Activated CD8-positive, alpha-beta memory T cell treated with anti-CD3 and anti-CD28 coated beads, Interleukin-2, amount 10 ng/mL, durations not matched to agents 7 days and 5 days (primary cell): ENCODE measurements around the gene ARID4B. TPM values are rescaled to one million over a fixed set of nuclear protein-coding genes. Genes with fewer than 3 reads are reported as not detected.
A peak's percentile ranks its signal among the peaks of the same experiment; 100 is the strongest.

ENCODE experiments used
- ATAC-seq: fragments of 150-1000 bp; cut with Tn5 transposase; one replicate; pipeline ENCODE4 v1.10.0; 2021; ENCODE audit warnings: moderate library complexity
- CTCF ChIA-PET: fragments of 350-600 bp; sonication (Branson Sonifier 250); formaldehyde crosslinking; loops from one replicate; lab custom pipeline; 2021; ENCODE audit warnings: antibody characterized with exemption; lab: Charles Lee
- DNase-seq: peaks from one replicate; pipeline ENCODE4 v3.0.0-alpha.2; 2020
- H3K27ac Mint-ChIP-seq: one replicate; pipeline ENCODE4 v1.8.0; 2021; ENCODE audit warnings: mild to moderate bottlenecking, mixed read lengths
- H3K27me3 Mint-ChIP-seq: one replicate; pipeline ENCODE4 v1.8.0; 2021; ENCODE audit warnings: mixed read lengths
- H3K36me3 Mint-ChIP-seq: one replicate; pipeline ENCODE4 v1.8.0; 2021; ENCODE audit warnings: mild to moderate bottlenecking, mixed read lengths
- H3K4me1 Mint-ChIP-seq: one replicate; pipeline ENCODE4 v1.8.0; 2021; ENCODE audit warnings: mixed read lengths
- H3K4me3 Mint-ChIP-seq: one replicate; pipeline ENCODE4 v1.8.0; 2021; ENCODE audit warnings: mild to moderate bottlenecking, moderate library complexity, mixed read lengths
- H3K9me3 Mint-ChIP-seq: one replicate; pipeline ENCODE4 v1.8.0; 2022; ENCODE audit warnings: low read depth, mixed read lengths
- total RNA-seq, 2 experiments: library from RNA; stranded (reverse); gene quantifications; one replicate each; pipeline ENCODE4 v1.2.3, GENCODE V29; 2021

Gene ARID4B
- total RNA-seq, 2 experiments from 2014 or later: 43.3 to 61.0 TPM

DNA sequence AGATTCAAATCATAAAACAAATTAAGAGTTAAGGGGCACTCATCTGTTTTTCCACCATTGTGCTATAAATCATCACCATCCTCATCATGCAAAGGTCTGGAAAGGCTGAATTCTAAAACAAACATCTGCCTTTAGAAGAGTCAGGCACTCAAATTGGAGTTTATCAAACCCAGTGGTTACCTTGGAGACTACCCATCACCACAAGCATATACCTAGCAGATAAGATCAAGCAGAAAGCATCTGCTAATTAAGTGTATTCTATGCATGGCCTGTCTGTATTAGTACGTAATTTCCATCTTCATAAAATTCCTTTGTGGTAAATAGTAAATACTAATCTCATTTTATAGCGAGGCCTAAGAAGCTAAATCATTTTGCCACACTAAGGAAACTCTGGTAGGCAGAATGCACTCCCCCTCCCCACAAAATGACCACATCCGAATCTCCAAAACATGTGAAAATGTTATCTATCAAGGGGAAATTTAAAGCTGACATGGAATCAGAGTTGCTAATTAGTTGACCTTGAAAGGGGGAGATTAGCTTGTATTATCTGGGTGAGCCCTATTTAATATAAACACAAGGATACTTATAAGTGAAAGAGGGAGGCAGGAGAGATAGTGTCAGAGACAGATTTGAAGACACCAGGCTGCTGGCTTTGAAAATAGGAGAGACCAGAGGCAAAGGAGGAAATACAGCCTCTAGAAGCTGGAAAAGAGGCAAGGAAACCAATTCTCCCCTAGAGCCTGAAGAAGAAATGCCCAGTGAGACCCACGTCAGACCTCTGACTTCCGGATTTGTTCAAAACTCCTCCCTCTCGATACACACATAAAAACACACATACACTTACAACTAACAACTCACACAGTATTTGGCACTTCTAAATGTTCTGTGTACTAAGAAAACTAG lies 23.2 kb downstream of the ARID4B start:
- H3K4me1 Mint-ChIP-seq: peaks cover 31% of the 10 kb centered on the region
- no peak for DNase-seq
- CTCF ChIA-PET: interaction anchor here (1.2 to 2.1 kb wide), 2 partner anchors 9 to 21 kb away, joined by 4 to 5 read pairs; no protein-coding TSS in a partner anchor
- peaks cover 12% of the 10 kb centered on the region for H3K36me3 Mint-ChIP-seq
- H3K27ac Mint-ChIP-seq: peak overlapping the region; percentile 75
- peak; percentile 77 for ATAC-seq
- H3K9me3 Mint-ChIP-seq: no peaks in the 10 kb centered on the region
- H3K4me3 Mint-ChIP-seq: no peak overlapping the region
- no peaks in the 10 kb centered on the region for H3K27me3 Mint-ChIP-seq

DNA sequence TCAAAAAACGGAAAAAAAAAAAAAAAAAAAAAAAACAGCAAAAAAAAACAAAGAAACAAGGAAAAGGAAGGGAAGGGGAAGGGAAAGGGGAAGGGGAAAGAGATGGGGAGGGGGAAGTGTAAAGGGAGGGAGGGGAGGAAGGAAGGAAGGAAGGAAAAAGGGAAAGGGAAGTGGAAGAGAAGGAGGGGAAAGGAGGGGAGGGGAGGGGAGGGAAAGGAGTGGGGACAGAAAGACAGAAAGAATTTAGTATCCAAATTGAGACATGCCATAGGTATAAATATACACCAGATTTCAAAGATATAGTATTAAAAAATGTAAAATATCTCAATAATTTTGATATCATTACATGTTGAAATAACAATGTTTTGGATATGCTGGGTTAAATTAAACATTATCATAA lies 25.8 kb downstream of the ARID4B start:
- Mint-ChIP-seq H3K27me3 (no peaks in the 10 kb centered on the region), H3K36me3 (peaks cover 8% of the 10 kb centered on the region), H3K27ac (no peak overlapping the region), H3K4me3 (no peak overlapping the region), H3K9me3 (no peaks in the 10 kb centered on the region), H3K4me1 (peaks cover 51% of the 10 kb centered on the region)
- CTCF ChIA-PET: no interaction called here
- DNase-seq (no peak), ATAC-seq (no peak)

DNA sequence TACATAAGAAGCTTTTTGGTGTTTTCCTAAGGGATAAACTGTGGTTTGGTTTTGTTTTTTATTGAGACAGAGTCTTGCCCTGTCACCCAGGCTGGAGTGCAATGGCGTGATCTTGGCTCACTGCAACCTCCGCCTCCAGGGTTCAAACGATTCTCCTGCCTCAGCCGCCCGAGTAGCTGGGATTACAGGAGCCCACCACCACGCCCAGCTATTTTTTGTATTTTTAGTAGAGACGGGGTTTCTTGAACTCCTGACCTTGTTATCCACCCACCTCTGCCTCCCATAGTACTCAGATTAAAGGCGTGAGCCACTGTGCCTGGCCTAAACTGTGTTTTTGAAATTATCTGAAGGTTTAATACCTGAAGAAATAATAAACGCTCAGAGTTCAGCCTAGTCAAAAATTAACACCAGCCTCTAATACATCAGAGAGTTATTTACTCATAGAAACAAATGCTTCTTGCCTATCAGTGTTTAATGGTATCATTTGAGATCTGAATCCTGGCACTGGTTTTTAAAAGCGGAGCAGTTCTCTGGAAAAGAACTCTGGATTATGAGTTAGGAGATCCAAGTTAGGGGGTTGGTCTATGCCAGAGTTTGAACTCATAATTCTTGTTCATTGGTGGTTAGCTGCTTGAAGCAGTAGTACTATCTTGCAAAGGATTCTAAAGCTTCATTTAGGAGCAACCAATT lies 28.7 kb downstream of the ARID4B start:
- DNase-seq (no peak), ATAC-seq (no peak)
- peaks cover 45% of the 10 kb centered on the region for H3K4me1 Mint-ChIP-seq
- no peaks in the 10 kb centered on the region for H3K9me3 Mint-ChIP-seq
- H3K4me3 Mint-ChIP-seq: no peak overlapping the region
- CTCF ChIA-PET: interaction anchor here (1.2 to 1.6 kb wide), 2 partner anchors 118 to 205 kb away, joined by 3 read pairs; partner anchors contain the start of gene B3GALNT2
- H3K27ac Mint-ChIP-seq: no peak overlapping the region
- H3K36me3 Mint-ChIP-seq: peaks cover 8% of the 10 kb centered on the region
- H3K27me3 Mint-ChIP-seq: no peaks in the 10 kb centered on the region

DNA sequence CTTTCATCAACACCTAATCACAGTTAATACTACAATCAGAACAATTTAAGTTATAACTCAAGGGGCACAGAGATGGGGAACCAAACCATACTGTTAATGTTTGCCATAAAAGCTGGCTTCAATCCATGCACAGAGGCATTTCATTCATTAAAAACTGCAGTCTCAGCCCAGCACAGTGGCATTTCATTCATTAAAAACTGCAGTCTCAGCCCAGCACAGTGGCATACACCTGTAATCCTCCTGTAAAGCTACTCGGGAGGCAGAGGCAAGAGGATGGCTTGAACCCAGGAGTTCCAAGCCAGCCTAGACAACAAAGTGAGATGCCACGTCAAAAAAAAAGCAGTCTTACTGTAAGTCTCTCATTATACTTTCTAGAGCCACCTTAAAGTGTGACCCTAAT lies 29.2 kb downstream of the ARID4B start:
- H3K27me3 Mint-ChIP-seq: no peaks in the 10 kb centered on the region
- peaks cover 43% of the 10 kb centered on the region for H3K4me1 Mint-ChIP-seq
- DNase-seq (no peak), ATAC-seq (no peak)
- H3K36me3 Mint-ChIP-seq: peaks cover 7% of the 10 kb centered on the region
- CTCF ChIA-PET: interaction anchor here (1.6 kb wide), 1 partner anchor 206 kb away, joined by 3 read pairs; the partner anchor contains the start of gene B3GALNT2
- H3K9me3 Mint-ChIP-seq: no peaks in the 10 kb centered on the region
- no peak overlapping the region for H3K4me3 Mint-ChIP-seq
- H3K27ac Mint-ChIP-seq: no peak overlapping the region

DNA sequence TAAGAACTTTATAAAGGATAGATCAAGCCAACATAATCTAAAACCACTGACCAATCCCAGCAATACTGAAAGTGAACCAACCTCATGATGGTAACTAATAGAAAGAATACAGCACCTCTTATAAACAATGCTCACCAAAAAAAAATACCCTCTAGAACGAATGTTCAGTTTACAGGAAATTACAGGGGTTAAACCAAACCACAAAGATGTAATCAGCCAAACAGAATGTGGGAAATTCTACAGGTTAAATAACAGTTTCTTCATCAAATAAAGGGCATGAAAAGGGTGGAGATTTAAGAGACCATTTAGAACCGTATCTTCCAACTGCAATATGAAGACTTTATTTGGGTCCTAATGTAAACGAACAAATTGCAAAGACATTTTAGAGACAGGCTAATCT lies 30.4 kb downstream of the ARID4B start:
- Mint-ChIP-seq H3K27ac (peak overlapping the region; percentile 82), H3K9me3 (no peaks in the 10 kb centered on the region), H3K4me3 (peak overlapping the region; percentile 43), H3K36me3 (peaks cover 7% of the 10 kb centered on the region), H3K4me1 (peaks cover 43% of the 10 kb centered on the region), H3K27me3 (no peaks in the 10 kb centered on the region)
- peak; percentile 93 for ATAC-seq
- CTCF ChIA-PET: no interaction called here
- DNase-seq: no peak

DNA sequence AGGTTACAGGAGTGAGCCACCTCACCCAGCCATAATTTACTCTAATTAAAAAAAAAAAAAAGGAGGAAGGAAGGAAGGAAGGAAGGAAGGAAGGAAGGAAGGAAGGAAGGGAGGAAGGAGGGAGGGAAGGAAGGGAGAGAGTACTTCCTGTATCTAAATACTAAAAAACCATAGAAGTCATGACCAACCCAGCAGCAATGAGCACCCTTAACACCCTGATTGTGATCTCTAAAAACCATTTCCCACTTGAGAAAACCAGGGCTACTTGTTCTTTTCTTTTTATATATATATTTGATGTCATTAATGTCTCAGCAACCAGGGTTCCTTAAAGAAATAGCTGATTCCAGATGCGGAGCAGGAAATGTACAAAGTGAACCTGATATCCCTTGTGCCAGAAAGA lies 31.2 kb downstream of the ARID4B start:
- CTCF ChIA-PET: interaction anchor here (1.3 to 1.5 kb wide), 2 partner anchors 38 to 55 kb away, joined by 3 read pairs; no protein-coding TSS in a partner anchor
- Mint-ChIP-seq H3K4me3 (no peak overlapping the region), H3K27me3 (no peaks in the 10 kb centered on the region), H3K4me1 (peaks cover 42% of the 10 kb centered on the region), H3K9me3 (no peaks in the 10 kb centered on the region), H3K36me3 (peaks cover 7% of the 10 kb centered on the region), H3K27ac (peak overlapping the region; percentile 82)
- ATAC-seq: no peak
- DNase-seq: no peak

DNA sequence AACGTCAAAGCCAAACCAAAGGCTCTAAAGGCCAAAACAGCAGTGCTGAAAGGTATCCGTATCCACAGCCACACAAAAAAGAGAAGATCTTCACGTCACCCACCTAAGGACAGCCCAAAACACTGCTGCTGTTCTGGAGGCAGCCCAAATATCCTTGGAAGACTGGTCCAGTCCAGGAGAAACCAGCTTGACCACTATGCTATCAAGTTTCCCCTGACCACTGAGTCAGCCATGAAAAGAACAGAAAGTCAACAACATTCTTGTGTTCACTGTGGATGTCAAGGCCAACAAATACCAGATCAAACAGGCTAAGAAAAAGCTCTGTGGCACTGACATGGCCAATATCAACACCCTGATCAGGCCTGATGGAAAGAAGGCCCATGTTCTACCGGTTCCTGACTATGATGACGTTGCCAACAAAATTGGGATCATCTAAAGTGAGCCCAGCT lies 32.1 kb downstream of the ARID4B start:
- H3K36me3 Mint-ChIP-seq: peaks cover 7% of the 10 kb centered on the region
- peaks cover 44% of the 10 kb centered on the region for H3K4me1 Mint-ChIP-seq
- CTCF ChIA-PET: interaction anchor here (1.1 to 1.5 kb wide), 3 partner anchors 37 to 55 kb away, joined by 3 to 4 read pairs (median 3); no protein-coding TSS in a partner anchor
- no peak overlapping the region for H3K27ac Mint-ChIP-seq
- ATAC-seq (no peak), DNase-seq (no peak)
- H3K9me3 Mint-ChIP-seq: no peaks in the 10 kb centered on the region
- no peaks in the 10 kb centered on the region for H3K27me3 Mint-ChIP-seq
- H3K4me3 Mint-ChIP-seq: no peak overlapping the region

DNA sequence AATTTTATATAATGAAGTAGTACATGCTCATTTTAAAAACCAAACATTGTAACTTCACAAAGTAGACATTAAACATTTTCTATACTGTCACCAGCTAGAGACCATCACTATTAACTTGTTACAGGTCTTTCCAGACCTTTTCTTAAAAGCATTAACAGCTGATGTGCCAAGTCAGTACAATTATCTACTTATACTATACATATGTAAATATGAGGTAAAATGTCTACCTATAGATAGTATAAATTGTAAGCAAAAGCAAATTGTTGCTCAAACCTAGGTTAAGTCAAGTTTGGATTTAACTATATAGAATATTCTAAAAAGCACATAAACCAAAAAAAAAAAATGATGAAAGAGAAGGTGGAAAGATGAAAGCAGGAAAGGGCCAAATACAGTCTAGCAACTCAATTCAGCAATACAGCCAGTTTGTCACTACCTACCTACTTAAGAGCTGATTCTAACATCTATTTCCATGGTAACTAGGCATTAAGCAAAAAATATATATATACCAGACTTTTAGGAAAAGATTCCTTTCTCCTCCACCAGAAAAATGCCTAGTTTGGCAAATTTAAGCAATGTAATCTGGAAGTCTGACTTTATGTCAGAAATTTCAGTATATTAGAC lies 34.5 kb downstream of the ARID4B start:
- peaks cover 10% of the 10 kb centered on the region for H3K36me3 Mint-ChIP-seq
- CTCF ChIA-PET: no interaction called here
- no peaks in the 10 kb centered on the region for H3K27me3 Mint-ChIP-seq
- peaks cover 41% of the 10 kb centered on the region for H3K4me1 Mint-ChIP-seq
- no peak for ATAC-seq
- no peak overlapping the region for H3K4me3 Mint-ChIP-seq
- H3K27ac Mint-ChIP-seq: no peak overlapping the region
- no peak for DNase-seq
- no peaks in the 10 kb centered on the region for H3K9me3 Mint-ChIP-seq

DNA sequence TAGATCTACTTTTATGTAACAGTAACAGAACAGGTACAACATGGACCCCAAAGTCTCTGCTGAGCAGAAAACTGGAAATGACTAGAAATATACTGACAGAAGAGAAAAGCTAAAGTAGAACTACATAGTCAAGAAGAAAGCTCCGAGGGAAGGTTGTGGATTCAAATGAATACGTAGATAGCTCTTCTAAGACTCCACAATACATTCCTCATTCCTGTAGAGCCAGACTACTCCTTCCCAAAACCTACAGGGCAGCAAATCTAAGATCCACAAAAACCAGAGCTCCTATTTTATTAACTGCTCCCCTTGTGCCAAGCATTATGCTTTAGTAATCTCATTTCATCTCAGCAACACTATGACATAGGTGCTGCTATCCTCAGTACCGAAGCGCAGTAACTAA lies 35.2 kb downstream of the ARID4B start:
- Mint-ChIP-seq H3K4me1 (peaks cover 40% of the 10 kb centered on the region), H3K36me3 (peaks cover 12% of the 10 kb centered on the region), H3K9me3 (no peaks in the 10 kb centered on the region), H3K27ac (no peak overlapping the region), H3K4me3 (no peak overlapping the region), H3K27me3 (no peaks in the 10 kb centered on the region)
- CTCF ChIA-PET: no interaction called here
- ATAC-seq (no peak), DNase-seq (no peak)

DNA sequence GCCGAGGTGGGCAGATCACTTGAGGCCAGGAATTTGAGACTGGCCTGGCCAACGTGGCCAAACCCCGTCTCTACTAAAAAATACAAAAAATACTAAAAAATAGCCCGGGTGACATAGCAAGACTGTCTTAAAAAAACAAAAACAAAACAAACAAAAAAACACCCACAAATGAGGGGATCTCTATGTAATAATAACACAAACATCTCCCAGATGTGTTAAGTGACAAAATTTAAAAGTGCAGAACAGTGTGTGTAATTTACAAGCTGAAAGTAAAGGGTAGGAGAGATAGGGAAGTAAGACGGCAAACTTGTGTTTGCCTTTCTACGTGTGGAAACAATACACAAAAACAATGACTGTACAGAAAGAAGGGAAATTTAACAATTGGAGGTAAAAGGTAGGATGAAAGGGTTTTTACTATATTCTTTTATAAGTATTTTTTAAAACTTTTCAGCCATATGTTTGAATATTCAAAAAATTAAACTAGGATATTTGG lies 36.3 kb downstream of the ARID4B start:
- Mint-ChIP-seq H3K27me3 (no peaks in the 10 kb centered on the region), H3K36me3 (peaks cover 13% of the 10 kb centered on the region), H3K27ac (no peak overlapping the region), H3K4me3 (no peak overlapping the region), H3K9me3 (no peaks in the 10 kb centered on the region), H3K4me1 (peaks cover 36% of the 10 kb centered on the region)
- no peak for DNase-seq
- CTCF ChIA-PET: no interaction called here
- no peak for ATAC-seq

DNA sequence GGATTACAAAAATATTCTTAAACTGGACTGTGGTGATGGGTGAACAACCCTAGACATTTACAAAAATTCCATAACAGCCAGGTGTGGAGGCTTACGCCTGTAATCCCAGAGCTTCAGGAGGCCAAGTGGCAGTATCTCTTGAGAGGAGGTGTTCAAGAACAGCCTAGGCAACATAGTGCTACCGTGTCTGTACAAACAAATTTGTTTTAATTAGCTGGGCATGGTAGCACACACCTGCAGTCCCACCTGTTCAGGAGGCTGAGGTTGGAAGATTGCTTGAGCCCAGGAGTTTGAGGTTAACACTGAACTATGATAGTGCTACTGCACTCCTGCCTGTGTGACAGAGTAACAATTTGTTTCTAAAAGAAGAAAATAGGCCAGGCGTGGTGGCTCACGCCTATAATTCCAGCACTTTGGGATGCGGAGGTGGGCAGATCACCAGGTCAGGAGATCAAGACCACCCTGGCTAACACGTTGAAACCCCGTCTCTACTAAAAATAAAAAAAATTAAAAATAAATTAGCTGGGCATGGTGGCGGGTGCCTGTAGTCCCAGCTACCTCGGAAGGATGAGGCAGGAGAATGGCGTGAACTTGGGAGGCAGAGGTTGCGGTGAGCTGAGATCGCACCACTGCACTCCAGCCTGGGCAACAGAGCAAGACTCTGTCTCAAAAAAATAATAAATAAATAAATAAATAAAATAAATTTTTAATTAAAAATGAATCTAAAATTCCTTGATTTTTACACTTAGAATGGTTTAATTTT lies 37.1 kb downstream of the ARID4B start:
- H3K4me1 Mint-ChIP-seq: peaks cover 39% of the 10 kb centered on the region
- no peak overlapping the region for H3K4me3 Mint-ChIP-seq
- H3K36me3 Mint-ChIP-seq: peaks cover 12% of the 10 kb centered on the region
- DNase-seq: no peak
- no peaks in the 10 kb centered on the region for H3K27me3 Mint-ChIP-seq
- no peaks in the 10 kb centered on the region for H3K9me3 Mint-ChIP-seq
- no peak for ATAC-seq
- CTCF ChIA-PET: no interaction called here
- H3K27ac Mint-ChIP-seq: no peak overlapping the region

DNA sequence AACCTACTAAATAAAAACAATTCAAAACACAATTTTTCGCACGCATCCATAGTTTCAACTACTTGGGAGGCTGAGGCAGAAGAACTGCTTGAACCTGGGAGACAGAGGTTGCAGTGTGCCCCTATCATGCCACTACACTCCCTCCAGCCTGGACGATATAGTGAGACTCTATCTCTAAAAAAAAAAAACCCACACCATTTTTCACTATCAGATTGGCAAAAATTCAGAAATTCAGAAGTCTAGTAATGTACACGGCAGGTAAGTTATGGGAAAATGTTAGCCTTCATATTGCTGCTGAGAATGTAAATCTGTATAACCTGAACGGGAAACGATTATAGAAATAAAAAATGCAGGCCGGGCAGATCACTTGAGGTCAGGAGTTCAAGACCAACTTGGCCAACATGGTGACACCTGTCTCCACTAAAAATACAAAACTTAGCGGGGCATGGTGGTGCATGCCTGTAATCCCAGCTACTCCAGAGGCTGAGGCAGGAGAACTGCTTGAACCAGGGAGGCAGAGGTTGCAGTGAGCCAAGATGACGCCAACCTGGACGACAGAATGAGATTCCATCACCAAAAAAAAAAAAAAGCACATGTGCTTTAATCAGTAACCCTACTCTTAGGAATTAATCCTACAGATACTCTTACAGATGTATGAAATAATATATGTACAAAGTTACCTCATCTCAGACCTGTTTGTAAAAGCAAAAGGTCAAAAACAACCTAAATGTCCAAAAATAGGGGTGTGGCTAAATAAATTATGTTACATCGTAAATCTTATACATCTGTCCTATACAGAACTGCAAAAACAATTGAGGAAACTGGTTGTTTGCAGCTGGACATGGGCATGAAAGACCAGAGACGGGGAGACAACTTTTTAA lies 37.9 kb downstream of the ARID4B start:
- Mint-ChIP-seq H3K27me3 (no peaks in the 10 kb centered on the region), H3K4me1 (peaks cover 40% of the 10 kb centered on the region), H3K4me3 (no peak overlapping the region), H3K36me3 (peaks cover 8% of the 10 kb centered on the region), H3K9me3 (no peaks in the 10 kb centered on the region), H3K27ac (no peak overlapping the region)
- CTCF ChIA-PET: no interaction called here
- DNase-seq (no peak), ATAC-seq (no peak)
